ENCODE measurements around the gene HDAC7. TPM values are rescaled to one million over a fixed set of nuclear protein-coding genes. Genes with fewer than 3 reads are reported as not detected.

HDAC7 gene
- total RNA-seq, 1 donor from 2014 or later = 76.0 TPM

GRCh38 chr12:47860279-47860841, 40.7 kb upstream of the HDAC7 start:
- Mint-ChIP-seq H3K4me1 (no peaks in the 10 kb centered on the region), H3K27me3 (ENCODE audit: low read depth) (no peaks in the 10 kb centered on the region), H3K27ac (ENCODE audit: unreplicated experiment) (no peak overlapping the region), H3K9me3 (no peaks in the 10 kb centered on the region), H3K36me3 (ENCODE audit: low read depth) (no peaks in the 10 kb centered on the region), H3K4me3 (no peak overlapping the region)
- no peak for DNase-seq (ENCODE audit: low read depth, low spot score)
- no peak for TF ChIP-seq CTCF (conservative IDR thresholded peaks at IDR 0.05)

DNA sequence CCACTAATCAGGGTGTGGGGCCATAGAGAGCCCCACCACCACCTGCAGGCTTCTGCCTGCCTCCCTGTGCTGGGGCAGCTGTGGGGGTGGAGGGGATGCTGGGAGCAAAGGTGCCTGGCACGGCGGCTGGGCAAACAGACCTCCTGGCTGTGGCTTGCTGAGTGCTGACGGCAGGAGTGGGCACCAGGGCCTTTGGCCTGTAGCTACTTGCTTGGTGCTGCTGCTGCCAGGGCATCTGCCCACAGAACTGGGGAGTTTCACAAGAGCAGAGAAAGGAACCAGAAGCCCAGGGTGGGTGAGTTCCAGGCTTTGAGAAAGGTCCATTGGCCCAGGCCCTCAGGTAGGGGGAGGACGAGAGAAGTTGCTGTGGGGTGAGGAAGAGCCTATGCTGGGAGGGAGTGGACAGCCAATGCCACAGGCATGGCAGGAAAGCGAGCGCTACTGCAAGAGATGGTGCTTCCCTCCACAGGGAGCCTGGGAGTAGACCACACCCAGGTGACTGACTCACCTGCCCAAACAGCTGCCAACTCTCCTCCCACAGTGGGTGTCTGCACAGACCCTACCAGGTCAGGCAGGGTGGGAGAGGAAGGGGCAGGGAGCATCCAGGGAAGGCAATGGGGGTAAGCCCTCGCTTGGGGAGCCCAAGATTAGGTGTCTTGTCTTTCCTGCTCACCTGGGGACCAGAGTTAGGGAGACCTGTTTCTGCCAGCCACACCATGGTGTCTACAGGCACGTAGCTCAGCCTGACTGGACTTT, 39.0 kb upstream of the HDAC7 start:
- DNase-seq (ENCODE audit: low read depth, low spot score) = no peak
- Mint-ChIP-seq H3K27me3 (ENCODE audit: low read depth) (no peaks in the 10 kb centered on the region), H3K9me3 (no peaks in the 10 kb centered on the region), H3K27ac (ENCODE audit: unreplicated experiment) (no peak overlapping the region), H3K36me3 (ENCODE audit: low read depth) (no peaks in the 10 kb centered on the region), H3K4me1 (no peaks in the 10 kb centered on the region), H3K4me3 (no peak overlapping the region)
- TF ChIP-seq CTCF (conservative IDR thresholded peaks at IDR 0.05) = no peak

GRCh38 chr12:47856721-47857575, 37.2 kb upstream of the HDAC7 start:
- no peaks in the 10 kb centered on the region for H3K27me3 Mint-ChIP-seq (ENCODE audit: low read depth)
- H3K4me1 Mint-ChIP-seq = no peaks in the 10 kb centered on the region
- no peak overlapping the region for H3K4me3 Mint-ChIP-seq
- no peaks in the 10 kb centered on the region for H3K36me3 Mint-ChIP-seq (ENCODE audit: low read depth)
- no peak for DNase-seq (ENCODE audit: low read depth, low spot score)
- TF ChIP-seq CTCF (conservative IDR thresholded peaks at IDR 0.05) = no peak
- H3K9me3 Mint-ChIP-seq = no peaks in the 10 kb centered on the region
- no peak overlapping the region for H3K27ac Mint-ChIP-seq (ENCODE audit: unreplicated experiment)

DNA sequence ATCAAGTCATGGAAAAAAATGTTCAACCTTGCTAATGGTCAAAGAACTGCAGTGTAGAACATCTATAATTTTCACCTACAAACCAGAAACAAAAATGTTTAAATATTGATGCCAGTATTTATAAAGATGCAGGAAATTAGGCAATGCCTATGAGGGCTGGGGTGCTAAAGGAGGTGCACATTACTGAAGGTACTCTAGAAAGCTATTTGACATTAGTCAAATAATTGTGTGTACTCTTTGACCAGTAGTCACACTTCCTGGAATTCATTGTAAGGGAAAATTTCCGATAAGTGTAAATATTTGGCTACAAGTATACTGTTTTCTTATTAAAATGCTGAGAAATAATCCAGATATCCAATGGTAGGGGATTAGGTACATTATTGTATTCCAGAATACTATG, 36.4 kb upstream of the HDAC7 start:
- no peak for DNase-seq (ENCODE audit: low read depth, low spot score)
- Mint-ChIP-seq H3K4me3 (no peak overlapping the region), H3K9me3 (no peaks in the 10 kb centered on the region), H3K4me1 (no peaks in the 10 kb centered on the region), H3K36me3 (ENCODE audit: low read depth) (no peaks in the 10 kb centered on the region), H3K27ac (ENCODE audit: unreplicated experiment) (no peak overlapping the region), H3K27me3 (ENCODE audit: low read depth) (no peaks in the 10 kb centered on the region)
- no peak for TF ChIP-seq CTCF (conservative IDR thresholded peaks at IDR 0.05)

DNA sequence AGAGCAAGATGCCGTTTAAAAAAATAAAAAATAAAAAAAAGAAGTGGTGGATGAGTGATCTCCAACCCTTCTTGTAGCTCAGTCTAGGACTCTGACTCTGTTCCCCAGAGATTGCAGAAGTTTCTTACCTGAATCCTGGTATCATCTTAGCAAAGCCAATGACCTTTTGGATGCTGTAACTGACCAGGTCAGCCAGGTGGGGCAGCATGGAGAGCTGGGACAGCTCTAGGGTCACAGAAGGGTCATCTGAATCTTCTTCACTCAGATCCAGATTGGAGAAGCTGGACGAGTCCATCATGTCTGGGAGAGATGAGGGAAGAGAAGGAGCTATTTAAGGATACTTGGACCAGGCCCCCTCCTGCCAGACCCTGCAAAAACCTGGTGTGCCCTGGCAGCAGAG, 35.8 kb upstream of the HDAC7 start:
- no peak for TF ChIP-seq CTCF (conservative IDR thresholded peaks at IDR 0.05)
- Mint-ChIP-seq H3K27ac (ENCODE audit: unreplicated experiment) (no peak overlapping the region), H3K9me3 (no peaks in the 10 kb centered on the region), H3K4me1 (no peaks in the 10 kb centered on the region), H3K4me3 (no peak overlapping the region), H3K36me3 (ENCODE audit: low read depth) (no peaks in the 10 kb centered on the region), H3K27me3 (ENCODE audit: low read depth) (no peaks in the 10 kb centered on the region)
- DNase-seq (ENCODE audit: low read depth, low spot score) = no peak
